WTC11 (cell line): ENCODE measurements around the gene C9orf153. TPM values are rescaled to one million over a fixed set of nuclear protein-coding genes. Genes with fewer than 3 reads are reported as not detected.

Experiments used
- ATAC-seq: fragments of 200-7000 bp; cut with Tn5 transposase; 2 replicates; pipeline ENCODE4 v1.10.0; 2021; ENCODE audit warnings: mild to moderate bottlenecking, moderate library complexity
- CTCF ChIA-PET: fragments of 300-600 bp; sonication (Branson Sonifier 250); formaldehyde crosslinking; loops from one replicate; lab custom pipeline; 2021; ENCODE audit warnings: antibody characterized with exemption; lab: Charles Lee
- POLR2A ChIA-PET: fragments of 350-600 bp; sonication (Branson Sonifier 250); formaldehyde crosslinking; loops from one replicate; lab custom pipeline; 2021; ENCODE audit warnings: antibody characterized with exemption; lab: Charles Lee
- DNase-seq: peaks from one replicate; pipeline ENCODE4 v3.0.0; 2021; ENCODE audit warnings: low spot score
- H3K27ac Mint-ChIP-seq: 2 replicates; pipeline ENCODE4 v1.8.0; 2021; ENCODE audit warnings: mixed read lengths
- H3K27me3 Mint-ChIP-seq: 2 replicates; pipeline ENCODE4 v1.8.0; 2021; ENCODE audit warnings: low read depth, mild to moderate bottlenecking, moderate library complexity, mixed read lengths
- H3K36me3 Mint-ChIP-seq: 2 replicates; pipeline ENCODE4 v1.8.0; 2021; ENCODE audit warnings: mixed read lengths
- H3K4me1 Mint-ChIP-seq: 2 replicates; pipeline ENCODE4 v1.8.0; 2022; ENCODE audit warnings: mixed read lengths
- H3K4me3 Mint-ChIP-seq: 2 replicates; pipeline ENCODE4 v1.8.0; 2021; ENCODE audit warnings: mild to moderate bottlenecking, moderate library complexity, mixed read lengths
- H3K9me3 Mint-ChIP-seq: 2 replicates; pipeline ENCODE4 v1.8.0; 2021; ENCODE audit warnings: mixed read lengths
- ETV6 ChIP-seq: sonication (generic); formaldehyde crosslinking; IDR thresholded peaks from 2 replicates; pipeline ENCODE4 v1.8.1; 2022; ENCODE audit warnings: mild to moderate bottlenecking, missing genetic modification reagents
- FOXP1 ChIP-seq: sonication (generic); formaldehyde crosslinking; IDR thresholded peaks from 2 replicates; pipeline ENCODE4 v1.8.0; 2022; ENCODE audit warnings: missing genetic modification reagents, mild to moderate bottlenecking, moderate library complexity, borderline replicate concordance
- KAT7 ChIP-seq: sonication (generic); formaldehyde crosslinking; IDR thresholded peaks from 2 replicates; pipeline ENCODE4 v1.8.1; 2023; ENCODE audit warnings: missing genetic modification reagents, mild to moderate bottlenecking, borderline replicate concordance
- NFE2L1 ChIP-seq: sonication (generic); formaldehyde crosslinking; IDR thresholded peaks from 2 replicates; pipeline ENCODE4 v1.8.1; 2023; ENCODE audit warnings: missing genetic modification reagents
- NR1H2 ChIP-seq: sonication (generic); formaldehyde crosslinking; IDR thresholded peaks from 2 replicates; pipeline ENCODE4 v1.9.0; 2021; ENCODE audit warnings: mild to moderate bottlenecking, moderate library complexity, missing genetic modification reagents
- NR2C2 ChIP-seq: sonication (generic); formaldehyde crosslinking; IDR thresholded peaks from 2 replicates; pipeline ENCODE4 v1.8.0; 2022; ENCODE audit warnings: mild to moderate bottlenecking, missing genetic modification reagents
- OVOL2 ChIP-seq: fragments of 250-450 bp; sonication (Bioruptor Pico); IDR thresholded peaks from 2 replicates; pipeline ENCODE4 v1.9.0; 2021; ENCODE audit warnings: mild to moderate bottlenecking, borderline replicate concordance
- RORB ChIP-seq: fragments of 250-450 bp; sonication (Bioruptor Pico); IDR thresholded peaks from 2 replicates; pipeline ENCODE4 v1.9.0; 2021; ENCODE audit warnings: mild to moderate bottlenecking
- SMAD3 ChIP-seq: sonication (generic); formaldehyde crosslinking; IDR thresholded peaks from 2 replicates; pipeline ENCODE4 v1.8.0; 2022; ENCODE audit warnings: missing genetic modification reagents, mild to moderate bottlenecking, borderline replicate concordance
- ZBTB21 ChIP-seq: sonication (generic); formaldehyde crosslinking; IDR thresholded peaks from 2 replicates; pipeline ENCODE4 v1.8.1; 2023; ENCODE audit warnings: mild to moderate bottlenecking, missing genetic modification reagents, borderline replicate concordance
- ZNF121 ChIP-seq: sonication (generic); formaldehyde crosslinking; IDR thresholded peaks from 2 replicates; pipeline ENCODE4 v1.8.0; 2023; ENCODE audit warnings: missing genetic modification reagents
- ZNF138 ChIP-seq: sonication (generic); formaldehyde crosslinking; conservative IDR thresholded peaks from 2 replicates; pipeline ENCODE4 v1.8.1; 2022; ENCODE audit warnings: mild to moderate bottlenecking, moderate library complexity, missing genetic modification reagents
- ZNF317 ChIP-seq: sonication (generic); formaldehyde crosslinking; IDR thresholded peaks from 2 replicates; pipeline ENCODE4 v1.8.1; 2023; ENCODE audit warnings: low read depth, mild to moderate bottlenecking, moderate library complexity, missing genetic modification reagents, borderline replicate concordance
- ZNF671 ChIP-seq: fragments of 250-450 bp; sonication (Bioruptor Pico); IDR thresholded peaks from 2 replicates; pipeline ENCODE4 v1.8.0; 2021; ENCODE audit warnings: mild to moderate bottlenecking
- total RNA-seq: library from RNA; stranded (reverse); gene quantifications from 3 replicates; pipeline ENCODE4 v1.2.3, GENCODE V29; 2021
- TF ChIP-seq, protein P1 (sequence below): sonication (generic); formaldehyde crosslinking; IDR thresholded peaks from 2 replicates; pipeline ENCODE4 v1.8.0; 2023; ENCODE audit warnings: mild to moderate bottlenecking, missing genetic modification reagents
- TF ChIP-seq, protein P2 (sequence below): fragments of 250-450 bp; sonication (Bioruptor Pico); IDR thresholded peaks from 2 replicates; pipeline ENCODE4 v1.8.0; 2021; ENCODE audit warnings: mild to moderate bottlenecking
- TF ChIP-seq, protein P3 (sequence below): sonication (generic); formaldehyde crosslinking; IDR thresholded peaks from 2 replicates; pipeline ENCODE4 v1.8.0; 2022; ENCODE audit warnings: mild to moderate bottlenecking, missing genetic modification reagents
- TF ChIP-seq, protein P4 (sequence below): sonication (generic); formaldehyde crosslinking; IDR thresholded peaks from 2 replicates; pipeline ENCODE4 v1.8.1; 2022; ENCODE audit warnings: low read depth, mild to moderate bottlenecking, moderate library complexity, missing genetic modification reagents, borderline replicate concordance
- TF ChIP-seq, protein P5 (sequence below): sonication (generic); formaldehyde crosslinking; IDR thresholded peaks from 2 replicates; pipeline ENCODE4 v1.8.1; 2023; ENCODE audit warnings: mild to moderate bottlenecking, moderate library complexity, missing genetic modification reagents
- TF ChIP-seq, protein P6 (sequence below): fragments of 250-450 bp; sonication (Bioruptor Pico); IDR thresholded peaks from 2 replicates; pipeline ENCODE4 v2.1.2; 2022; ENCODE audit warnings: mild to moderate bottlenecking, moderate library complexity
- TF ChIP-seq, protein P7 (sequence below): sonication (generic); formaldehyde crosslinking; conservative IDR thresholded peaks from 2 replicates; pipeline ENCODE4 v1.8.1; 2022; ENCODE audit warnings: mild to moderate bottlenecking, missing genetic modification reagents
- TF ChIP-seq, protein P8 (sequence below): sonication (generic); formaldehyde crosslinking; IDR thresholded peaks from 2 replicates; pipeline ENCODE4 v1.8.1; 2022; ENCODE audit warnings: low read depth, missing genetic modification reagents, borderline replicate concordance

The C9orf153 gene
- total RNA-seq, 1 experiment from 2014 or later: not detected

DNA sequence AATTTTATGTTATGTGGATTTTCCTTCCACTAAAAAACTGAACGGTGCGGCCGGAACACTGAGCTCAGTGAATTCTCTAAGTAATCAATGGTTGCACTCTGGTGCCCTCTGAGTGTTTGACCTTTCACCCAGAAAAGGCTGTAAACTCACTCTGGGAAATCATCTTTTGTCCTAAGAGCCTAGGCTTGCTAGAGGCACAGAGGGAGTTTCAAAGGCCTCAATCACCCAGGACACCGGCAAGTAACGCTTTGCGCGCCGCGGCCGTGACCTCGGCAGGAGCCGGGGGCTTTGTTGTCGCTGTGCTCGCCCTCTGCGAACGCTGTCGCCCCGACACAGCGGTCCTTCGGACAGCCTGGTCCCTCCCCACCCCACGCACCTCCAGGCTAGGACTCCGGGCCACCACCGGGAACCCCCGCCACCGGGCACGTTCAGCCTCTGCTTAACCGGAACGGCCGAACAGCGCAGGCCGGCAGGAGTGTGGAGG lies 22.2 kb upstream of the C9orf153 start (continued):
- no peak for TF ChIP-seq ZNF138 (CRISPR knock-in tag)
- TF ChIP-seq, protein P1, sequence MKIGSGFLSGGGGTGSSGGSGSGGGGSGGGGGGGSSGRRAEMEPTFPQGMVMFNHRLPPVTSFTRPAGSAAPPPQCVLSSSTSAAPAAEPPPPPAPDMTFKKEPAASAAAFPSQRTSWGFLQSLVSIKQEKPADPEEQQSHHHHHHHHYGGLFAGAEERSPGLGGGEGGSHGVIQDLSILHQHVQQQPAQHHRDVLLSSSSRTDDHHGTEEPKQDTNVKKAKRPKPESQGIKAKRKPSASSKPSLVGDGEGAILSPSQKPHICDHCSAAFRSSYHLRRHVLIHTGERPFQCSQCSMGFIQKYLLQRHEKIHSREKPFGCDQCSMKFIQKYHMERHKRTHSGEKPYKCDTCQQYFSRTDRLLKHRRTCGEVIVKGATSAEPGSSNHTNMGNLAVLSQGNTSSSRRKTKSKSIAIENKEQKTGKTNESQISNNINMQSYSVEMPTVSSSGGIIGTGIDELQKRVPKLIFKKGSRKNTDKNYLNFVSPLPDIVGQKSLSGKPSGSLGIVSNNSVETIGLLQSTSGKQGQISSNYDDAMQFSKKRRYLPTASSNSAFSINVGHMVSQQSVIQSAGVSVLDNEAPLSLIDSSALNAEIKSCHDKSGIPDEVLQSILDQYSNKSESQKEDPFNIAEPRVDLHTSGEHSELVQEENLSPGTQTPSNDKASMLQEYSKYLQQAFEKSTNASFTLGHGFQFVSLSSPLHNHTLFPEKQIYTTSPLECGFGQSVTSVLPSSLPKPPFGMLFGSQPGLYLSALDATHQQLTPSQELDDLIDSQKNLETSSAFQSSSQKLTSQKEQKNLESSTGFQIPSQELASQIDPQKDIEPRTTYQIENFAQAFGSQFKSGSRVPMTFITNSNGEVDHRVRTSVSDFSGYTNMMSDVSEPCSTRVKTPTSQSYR (CRISPR knock-in tag): no peak
- TF ChIP-seq, protein P2, sequence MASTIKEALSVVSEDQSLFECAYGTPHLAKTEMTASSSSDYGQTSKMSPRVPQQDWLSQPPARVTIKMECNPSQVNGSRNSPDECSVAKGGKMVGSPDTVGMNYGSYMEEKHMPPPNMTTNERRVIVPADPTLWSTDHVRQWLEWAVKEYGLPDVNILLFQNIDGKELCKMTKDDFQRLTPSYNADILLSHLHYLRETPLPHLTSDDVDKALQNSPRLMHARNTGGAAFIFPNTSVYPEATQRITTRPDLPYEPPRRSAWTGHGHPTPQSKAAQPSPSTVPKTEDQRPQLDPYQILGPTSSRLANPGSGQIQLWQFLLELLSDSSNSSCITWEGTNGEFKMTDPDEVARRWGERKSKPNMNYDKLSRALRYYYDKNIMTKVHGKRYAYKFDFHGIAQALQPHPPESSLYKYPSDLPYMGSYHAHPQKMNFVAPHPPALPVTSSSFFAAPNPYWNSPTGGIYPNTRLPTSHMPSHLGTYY: no peak
- TF ChIP-seq NFE2L1 (CRISPR knock-in tag): no peak
- TF ChIP-seq, protein P3, sequence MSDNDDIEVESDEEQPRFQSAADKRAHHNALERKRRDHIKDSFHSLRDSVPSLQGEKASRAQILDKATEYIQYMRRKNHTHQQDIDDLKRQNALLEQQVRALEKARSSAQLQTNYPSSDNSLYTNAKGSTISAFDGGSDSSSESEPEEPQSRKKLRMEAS (CRISPR knock-in tag): no peak
- TF ChIP-seq, protein P4, sequence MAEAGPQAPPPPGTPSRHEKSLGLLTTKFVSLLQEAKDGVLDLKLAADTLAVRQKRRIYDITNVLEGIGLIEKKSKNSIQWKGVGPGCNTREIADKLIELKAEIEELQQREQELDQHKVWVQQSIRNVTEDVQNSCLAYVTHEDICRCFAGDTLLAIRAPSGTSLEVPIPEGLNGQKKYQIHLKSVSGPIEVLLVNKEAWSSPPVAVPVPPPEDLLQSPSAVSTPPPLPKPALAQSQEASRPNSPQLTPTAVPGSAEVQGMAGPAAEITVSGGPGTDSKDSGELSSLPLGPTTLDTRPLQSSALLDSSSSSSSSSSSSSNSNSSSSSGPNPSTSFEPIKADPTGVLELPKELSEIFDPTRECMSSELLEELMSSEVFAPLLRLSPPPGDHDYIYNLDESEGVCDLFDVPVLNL (CRISPR knock-in tag): no peak

DNA sequence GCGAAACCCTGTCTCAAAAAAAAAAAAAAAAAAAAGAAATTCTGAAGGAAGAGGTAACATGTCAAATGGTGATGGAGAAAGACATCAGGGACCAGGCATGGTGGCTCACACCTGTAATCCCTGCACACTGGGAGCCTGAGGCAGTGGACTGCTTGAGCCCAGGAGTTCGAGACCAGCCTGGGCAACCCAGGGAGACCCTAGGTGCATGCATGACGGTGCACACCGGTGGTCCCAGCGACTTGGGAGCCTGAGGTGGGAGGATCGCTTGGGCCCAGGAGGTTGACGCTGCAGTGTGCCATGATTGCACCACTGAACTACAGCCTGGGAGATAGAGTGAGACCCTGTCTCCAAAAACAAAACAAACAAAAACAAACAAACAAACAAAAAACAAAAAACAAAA lies 21.1 kb upstream of the C9orf153 start:
- DNase-seq: no peak
- peak; percentile 24; the same call in 1 of the 2 replicates for TF ChIP-seq ZNF121
- TF ChIP-seq, protein P5, sequence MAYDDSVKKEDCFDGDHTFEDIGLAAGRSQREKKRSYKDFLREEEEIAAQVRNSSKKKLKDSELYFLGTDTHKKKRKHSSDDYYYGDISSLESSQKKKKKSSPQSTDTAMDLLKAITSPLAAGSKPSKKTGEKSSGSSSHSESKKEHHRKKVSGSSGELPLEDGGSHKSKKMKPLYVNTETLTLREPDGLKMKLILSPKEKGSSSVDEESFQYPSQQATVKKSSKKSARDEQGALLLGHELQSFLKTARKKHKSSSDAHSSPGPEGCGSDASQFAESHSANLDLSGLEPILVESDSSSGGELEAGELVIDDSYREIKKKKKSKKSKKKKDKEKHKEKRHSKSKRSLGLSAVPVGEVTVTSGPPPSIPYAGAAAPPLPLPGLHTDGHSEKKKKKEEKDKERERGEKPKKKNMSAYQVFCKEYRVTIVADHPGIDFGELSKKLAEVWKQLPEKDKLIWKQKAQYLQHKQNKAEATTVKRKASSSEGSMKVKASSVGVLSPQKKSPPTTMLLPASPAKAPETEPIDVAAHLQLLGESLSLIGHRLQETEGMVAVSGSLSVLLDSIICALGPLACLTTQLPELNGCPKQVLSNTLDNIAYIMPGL (CRISPR knock-in tag): no peak
- TF ChIP-seq, protein P3 (CRISPR knock-in tag): no peak
- TF ChIP-seq NR2C2 (CRISPR knock-in tag): no peak
- CTCF ChIA-PET: no interaction called here
- Mint-ChIP-seq H3K4me3 (peak overlapping the region; percentile 87), H3K27ac (peak overlapping the region; percentile 95), H3K4me1 (peaks cover 38% of the 10 kb centered on the region), H3K36me3 (peaks cover 12% of the 10 kb centered on the region), H3K27me3 (peaks cover 9% of the 10 kb centered on the region), H3K9me3 (no peaks in the 10 kb centered on the region)
- no peak for ATAC-seq
- POLR2A ChIA-PET: no interaction called here

DNA sequence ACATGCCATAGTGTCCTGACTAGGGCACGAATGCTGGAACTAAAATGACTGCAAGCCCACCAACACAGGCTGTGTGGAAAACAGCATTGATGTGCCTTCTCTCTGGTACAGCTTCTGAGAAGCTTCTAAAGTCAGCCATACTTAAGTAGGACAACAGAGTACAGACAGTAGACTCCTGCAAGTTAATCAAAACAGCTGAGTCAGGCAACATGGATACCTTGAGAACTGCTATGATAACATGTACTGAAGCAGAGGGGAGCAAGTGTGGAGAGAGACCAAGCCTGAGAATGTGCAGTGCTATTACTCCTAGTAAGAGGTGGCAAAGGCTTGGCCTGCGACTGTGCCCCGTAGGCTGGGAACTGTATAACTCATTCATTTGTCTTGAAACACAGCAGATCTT lies 20.4 kb upstream of the C9orf153 start:
- 0 out of 2 replicates have a peak overlapping the region, but pooled peaks have one; percentile 1 for H3K27ac Mint-ChIP-seq
- ATAC-seq: no peak
- ChIA-PET CTCF (no interaction called here), POLR2A (no interaction called here)
- H3K4me1 Mint-ChIP-seq: peaks cover 38% of the 10 kb centered on the region
- no peaks in the 10 kb centered on the region for H3K9me3 Mint-ChIP-seq
- peaks cover 12% of the 10 kb centered on the region for H3K36me3 Mint-ChIP-seq
- no peak for DNase-seq
- peaks cover 9% of the 10 kb centered on the region for H3K27me3 Mint-ChIP-seq
- H3K4me3 Mint-ChIP-seq: peak overlapping the region; percentile 87
- TF ChIP-seq ZNF671 (CRISPR knock-in tag) (no peak), NR1H2 (CRISPR knock-in tag) (no peak), ETV6 (CRISPR knock-in tag) (no peak), RORB (CRISPR knock-in tag) (no peak), SMAD3 (CRISPR knock-in tag) (no peak), NFE2L1 (CRISPR knock-in tag) (no peak), ZBTB21 (no peak), ZNF317 (CRISPR knock-in tag) (no peak), KAT7 (CRISPR knock-in tag) (no peak), OVOL2 (CRISPR knock-in tag) (no peak), FOXP1 (CRISPR knock-in tag) (no peak)
- TF ChIP-seq, protein P6, sequence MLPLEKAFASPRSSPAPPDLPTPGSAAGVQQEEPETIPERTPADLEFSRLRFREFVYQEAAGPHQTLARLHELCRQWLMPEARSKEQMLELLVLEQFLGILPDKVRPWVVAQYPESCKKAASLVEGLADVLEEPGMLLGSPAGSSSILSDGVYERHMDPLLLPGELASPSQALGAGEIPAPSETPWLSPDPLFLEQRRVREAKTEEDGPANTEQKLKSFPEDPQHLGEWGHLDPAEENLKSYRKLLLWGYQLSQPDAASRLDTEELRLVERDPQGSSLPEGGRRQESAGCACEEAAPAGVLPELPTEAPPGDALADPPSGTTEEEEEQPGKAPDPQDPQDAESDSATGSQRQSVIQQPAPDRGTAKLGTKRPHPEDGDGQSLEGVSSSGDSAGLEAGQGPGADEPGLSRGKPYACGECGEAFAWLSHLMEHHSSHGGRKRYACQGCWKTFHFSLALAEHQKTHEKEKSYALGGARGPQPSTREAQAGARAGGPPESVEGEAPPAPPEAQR (CRISPR knock-in tag): no peak
- TF ChIP-seq, protein P7, sequence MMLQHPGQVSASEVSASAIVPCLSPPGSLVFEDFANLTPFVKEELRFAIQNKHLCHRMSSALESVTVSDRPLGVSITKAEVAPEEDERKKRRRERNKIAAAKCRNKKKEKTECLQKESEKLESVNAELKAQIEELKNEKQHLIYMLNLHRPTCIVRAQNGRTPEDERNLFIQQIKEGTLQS (CRISPR knock-in tag): no peak
- TF ChIP-seq, protein P8, sequence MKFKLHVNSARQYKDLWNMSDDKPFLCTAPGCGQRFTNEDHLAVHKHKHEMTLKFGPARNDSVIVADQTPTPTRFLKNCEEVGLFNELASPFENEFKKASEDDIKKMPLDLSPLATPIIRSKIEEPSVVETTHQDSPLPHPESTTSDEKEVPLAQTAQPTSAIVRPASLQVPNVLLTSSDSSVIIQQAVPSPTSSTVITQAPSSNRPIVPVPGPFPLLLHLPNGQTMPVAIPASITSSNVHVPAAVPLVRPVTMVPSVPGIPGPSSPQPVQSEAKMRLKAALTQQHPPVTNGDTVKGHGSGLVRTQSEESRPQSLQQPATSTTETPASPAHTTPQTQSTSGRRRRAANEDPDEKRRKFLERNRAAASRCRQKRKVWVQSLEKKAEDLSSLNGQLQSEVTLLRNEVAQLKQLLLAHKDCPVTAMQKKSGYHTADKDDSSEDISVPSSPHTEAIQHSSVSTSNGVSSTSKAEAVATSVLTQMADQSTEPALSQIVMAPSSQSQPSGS: no peak
